Progenitor cell of endocrine pancreas (in vitro differentiated cells): ENCODE results near the gene UBAP2. TPM values are rescaled to one million over a fixed set of nuclear protein-coding genes. Genes with fewer than 3 reads are reported as not detected.

Source experiments
- DNase-seq: peaks from one replicate; pipeline ENCODE4 v3.0.0; 2021; ENCODE audit warnings: low spot score; ENCODE audit not compliant: unreplicated experiment
- H3K27ac Mint-ChIP-seq: 2 replicates; pipeline ENCODE4 v1.8.0; 2021; ENCODE audit warnings: mild to moderate bottlenecking, moderate library complexity, mixed read lengths
- H3K27me3 Mint-ChIP-seq: 2 replicates; pipeline ENCODE4 v1.8.0; 2021; ENCODE audit warnings: mixed read lengths
- H3K36me3 Mint-ChIP-seq: 2 replicates; pipeline ENCODE4 v1.8.0; 2022; ENCODE audit warnings: mixed read lengths; ENCODE audit not compliant: insufficient read depth
- H3K4me1 Mint-ChIP-seq: 2 replicates; pipeline ENCODE4 v1.8.0; 2021; ENCODE audit warnings: low read depth, mixed read lengths
- H3K4me3 Mint-ChIP-seq: 2 replicates; pipeline ENCODE4 v1.8.0; 2021; ENCODE audit warnings: low read depth, mild to moderate bottlenecking, moderate library complexity, mixed read lengths
- H3K9me3 Mint-ChIP-seq: 2 replicates; pipeline ENCODE4 v1.8.0; 2021; ENCODE audit warnings: low read depth, mixed read lengths
- total RNA-seq: library from RNA; stranded (reverse); gene quantifications from 2 replicates; pipeline ENCODE4 v1.2.1, GENCODE V29; 2021
- TF ChIP-seq, protein P1 (sequence below): fragments of 200-600 bp; sonication (generic); IDR thresholded peaks from one replicate; pipeline ENCODE4 v1.5.0; 2021; ENCODE audit warnings: antibody characterized with exemption, mild to moderate bottlenecking; ENCODE audit not compliant: unreplicated experiment

The UBAP2 gene
- total RNA-seq, 1 donor from 2014 or later: 56.7 TPM

GRCh38 chr9:33926746-33927485 lies 121.8 kb downstream of the UBAP2 start:
- no peaks in the 10 kb centered on the region for H3K9me3 Mint-ChIP-seq
- H3K27ac Mint-ChIP-seq: peak overlapping the region; percentile 88
- peaks cover 13% of the 10 kb centered on the region for H3K36me3 Mint-ChIP-seq
- TF ChIP-seq, protein P1, sequence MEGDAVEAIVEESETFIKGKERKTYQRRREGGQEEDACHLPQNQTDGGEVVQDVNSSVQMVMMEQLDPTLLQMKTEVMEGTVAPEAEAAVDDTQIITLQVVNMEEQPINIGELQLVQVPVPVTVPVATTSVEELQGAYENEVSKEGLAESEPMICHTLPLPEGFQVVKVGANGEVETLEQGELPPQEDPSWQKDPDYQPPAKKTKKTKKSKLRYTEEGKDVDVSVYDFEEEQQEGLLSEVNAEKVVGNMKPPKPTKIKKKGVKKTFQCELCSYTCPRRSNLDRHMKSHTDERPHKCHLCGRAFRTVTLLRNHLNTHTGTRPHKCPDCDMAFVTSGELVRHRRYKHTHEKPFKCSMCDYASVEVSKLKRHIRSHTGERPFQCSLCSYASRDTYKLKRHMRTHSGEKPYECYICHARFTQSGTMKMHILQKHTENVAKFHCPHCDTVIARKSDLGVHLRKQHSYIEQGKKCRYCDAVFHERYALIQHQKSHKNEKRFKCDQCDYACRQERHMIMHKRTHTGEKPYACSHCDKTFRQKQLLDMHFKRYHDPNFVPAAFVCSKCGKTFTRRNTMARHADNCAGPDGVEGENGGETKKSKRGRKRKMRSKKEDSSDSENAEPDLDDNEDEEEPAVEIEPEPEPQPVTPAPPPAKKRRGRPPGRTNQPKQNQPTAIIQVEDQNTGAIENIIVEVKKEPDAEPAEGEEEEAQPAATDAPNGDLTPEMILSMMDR: no peak
- no peak overlapping the region for H3K4me3 Mint-ChIP-seq
- H3K27me3 Mint-ChIP-seq: no peaks in the 10 kb centered on the region
- DNase-seq: no peak
- peaks cover 1% of the 10 kb centered on the region for H3K4me1 Mint-ChIP-seq

DNA sequence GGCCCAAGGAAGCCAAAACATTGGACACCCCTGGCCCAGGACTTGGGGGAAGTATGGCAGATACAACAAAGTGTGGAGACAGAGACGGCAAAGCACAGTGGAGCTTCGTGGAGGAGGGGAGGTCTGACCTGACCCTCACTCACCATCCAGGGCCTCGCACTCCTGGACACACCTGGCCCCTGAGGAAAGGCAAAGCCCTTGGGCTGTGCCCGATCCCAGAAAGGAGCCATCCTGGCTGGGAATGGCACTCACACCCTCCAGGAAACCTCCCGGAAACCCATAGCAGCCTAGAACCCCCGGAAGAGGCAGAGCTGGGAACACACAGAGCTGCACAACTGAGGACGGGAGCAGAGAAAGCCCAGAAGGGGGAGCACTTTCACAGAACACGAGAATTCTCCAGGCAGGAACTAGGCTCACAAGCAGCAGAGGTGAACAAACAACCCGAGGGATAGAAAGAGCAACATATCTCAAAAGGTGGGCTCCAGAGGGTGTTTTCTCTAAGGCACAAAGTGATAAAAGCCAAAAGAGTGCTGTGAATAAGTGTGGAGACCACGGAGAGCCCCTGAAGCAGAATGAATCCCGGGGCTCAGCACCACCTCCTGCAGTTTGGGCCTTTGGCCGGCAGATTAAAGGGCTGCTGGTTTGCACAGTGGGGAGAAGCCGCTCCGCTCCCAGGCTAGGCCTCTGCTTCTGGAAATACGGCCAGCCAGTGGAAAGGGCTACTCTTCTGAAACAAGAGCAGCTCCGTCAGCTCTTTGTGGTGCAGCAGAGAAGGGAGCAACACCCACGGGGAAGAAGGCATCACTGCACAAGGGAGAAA lies 123.5 kb downstream of the UBAP2 start:
- Mint-ChIP-seq H3K4me1 (peaks cover 1% of the 10 kb centered on the region), H3K27ac (peak overlapping the region; percentile 87), H3K9me3 (no peaks in the 10 kb centered on the region), H3K4me3 (no peak overlapping the region), H3K36me3 (peaks cover 13% of the 10 kb centered on the region), H3K27me3 (no peaks in the 10 kb centered on the region)
- TF ChIP-seq, protein P1: peak; percentile 62
- DNase-seq: peak; percentile 24

GRCh38 chr9:33923998-33924701 lies 124.5 kb downstream of the UBAP2 start:
- H3K4me1 Mint-ChIP-seq: peaks cover 4% of the 10 kb centered on the region
- no peak overlapping the region for H3K4me3 Mint-ChIP-seq
- peaks cover 14% of the 10 kb centered on the region for H3K36me3 Mint-ChIP-seq
- H3K27ac Mint-ChIP-seq: peak overlapping the region; percentile 84
- TF ChIP-seq, protein P1: no peak
- H3K9me3 Mint-ChIP-seq: no peaks in the 10 kb centered on the region
- no peaks in the 10 kb centered on the region for H3K27me3 Mint-ChIP-seq
- no peak for DNase-seq

GRCh38 chr9:33923079-33923478 lies 125.6 kb downstream of the UBAP2 start:
- DNase-seq: no peak

More at GRCh38 chr9:33923079-33923478, 125.6 kb downstream of the UBAP2 start:
- Mint-ChIP-seq H3K4me3 (no peak overlapping the region), H3K4me1 (peaks cover 4% of the 10 kb centered on the region), H3K27ac (no peak overlapping the region), H3K27me3 (no peaks in the 10 kb centered on the region), H3K36me3 (peaks cover 23% of the 10 kb centered on the region), H3K9me3 (no peaks in the 10 kb centered on the region)
- TF ChIP-seq, protein P1: no peak
